ENCODE measurements around the gene DUSP14.

DUSP14 gene

DNA sequence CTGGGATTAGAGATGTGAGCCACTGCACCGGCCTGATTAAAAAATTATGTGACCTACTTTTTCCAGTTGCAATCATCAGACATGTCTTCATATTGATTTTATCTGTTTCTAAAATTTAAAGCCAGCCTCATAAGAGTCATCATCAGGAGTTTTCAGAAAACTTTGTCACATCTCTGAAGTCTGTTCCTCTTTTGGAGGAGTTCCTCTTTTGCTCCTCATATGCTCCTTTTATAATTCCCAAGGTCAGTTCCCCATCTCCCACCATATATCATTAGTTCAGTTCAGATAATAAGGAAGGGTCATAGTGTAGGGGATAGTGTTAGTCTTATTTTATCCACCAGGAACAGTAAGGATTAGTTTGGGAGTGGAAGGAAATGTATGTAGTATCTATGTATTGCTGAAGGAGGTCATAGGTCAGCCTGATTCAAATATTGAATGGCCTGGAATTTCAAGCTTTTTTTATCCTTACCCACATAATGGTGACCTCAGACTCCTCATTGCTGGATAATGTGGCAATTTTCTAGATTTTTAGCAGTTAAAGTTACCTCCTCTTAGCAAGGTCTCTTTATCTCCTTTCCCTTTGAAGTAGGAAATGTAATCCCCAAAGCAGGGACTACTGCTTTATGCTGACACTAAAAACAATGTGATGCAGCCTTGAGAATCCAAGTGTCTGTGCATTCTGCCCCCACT, 13.8 kb upstream of the DUSP14 start:
- DNase-seq (ENCODE audit: extremely low read depth, low read depth), result no peak
- TF ChIP-seq CTCF (IDR thresholded peaks at IDR 0.05; ENCODE audit: low read depth, low read length, missing control alignments), result no peak
- no peak overlapping the region for H3K4me3 ChIP-seq (replicated peaks; ENCODE audit: low read depth, low read length)

DNA sequence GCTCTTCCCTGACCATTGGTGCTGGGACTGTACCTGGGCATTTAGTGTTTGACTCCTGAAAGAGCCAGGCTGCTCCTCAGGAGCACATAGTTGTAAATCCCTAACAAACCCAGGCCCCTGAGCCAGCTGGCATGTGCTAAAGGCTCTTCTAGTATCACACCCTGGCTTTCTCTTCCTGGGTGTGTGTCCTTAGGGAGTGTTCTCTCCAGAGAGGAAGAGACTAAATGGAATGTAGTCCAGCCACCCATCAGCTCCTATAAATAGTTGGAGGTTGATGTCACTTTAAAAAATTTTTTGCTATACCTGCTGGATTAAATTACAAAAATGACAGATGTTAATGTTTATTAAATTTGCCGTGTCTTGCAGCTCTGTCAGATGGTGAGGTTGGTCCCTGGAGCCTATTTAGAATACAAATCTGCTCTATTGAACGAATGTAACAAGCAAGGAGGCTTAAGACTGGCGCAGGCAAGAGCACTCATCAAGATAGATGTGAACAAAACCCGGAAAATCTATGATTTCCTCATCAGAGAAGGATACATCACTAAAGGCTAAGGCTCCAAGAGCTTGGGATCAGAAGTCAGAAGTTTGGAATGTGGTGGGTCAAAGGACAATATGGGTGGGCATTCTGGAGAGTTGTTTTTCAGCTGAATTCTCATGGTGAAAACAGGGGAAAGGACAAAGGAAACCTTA, 13.1 kb upstream of the DUSP14 start:
- no peak overlapping the region for H3K4me3 ChIP-seq (replicated peaks; ENCODE audit: low read depth, low read length)
- no peak for TF ChIP-seq CTCF (IDR thresholded peaks at IDR 0.05; ENCODE audit: low read depth, low read length, missing control alignments)
- no peak for DNase-seq (ENCODE audit: extremely low read depth, low read depth)

- no peak for DNase-seq (ENCODE audit: extremely low read depth, low read depth)
- TF ChIP-seq CTCF (IDR thresholded peaks at IDR 0.05; ENCODE audit: low read depth, low read length, missing control alignments), result no peak
- no peak overlapping the region for H3K4me3 ChIP-seq (replicated peaks; ENCODE audit: low read depth, low read length)
These were observed 11.5 kb upstream of the DUSP14 start for GRCh38 chr17:37478187-37478586.

DNA sequence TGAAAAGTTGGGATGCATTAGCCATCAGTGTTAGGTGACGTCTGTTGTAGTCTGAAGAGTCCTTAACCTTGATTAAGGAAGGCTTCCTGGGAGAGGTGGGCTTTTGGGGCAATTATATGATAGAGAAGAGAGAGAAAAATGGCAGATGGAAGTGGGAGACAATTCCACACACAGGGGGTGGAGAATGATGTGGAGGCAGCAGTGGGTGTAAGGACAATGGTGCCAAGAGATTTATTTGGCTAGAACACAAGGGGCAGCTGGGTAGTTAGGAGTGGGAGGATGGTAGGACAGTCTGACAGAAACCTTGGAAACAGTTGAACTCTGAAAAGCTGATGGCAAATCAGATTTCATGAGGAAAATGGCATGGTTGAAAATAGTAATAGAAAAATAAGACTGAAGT, 10.7 kb upstream of the DUSP14 start:
- H3K4me3 ChIP-seq (replicated peaks; ENCODE audit: low read depth, low read length), result no peak overlapping the region
- no peak for TF ChIP-seq CTCF (IDR thresholded peaks at IDR 0.05; ENCODE audit: low read depth, low read length, missing control alignments)
- DNase-seq (ENCODE audit: extremely low read depth, low read depth), result no peak

GRCh38 chr17:37480427-37480826, 9.3 kb upstream of the DUSP14 start:
- TF ChIP-seq CTCF (IDR thresholded peaks at IDR 0.05; ENCODE audit: low read depth, low read length, missing control alignments), result no peak
- no peak overlapping the region for H3K4me3 ChIP-seq (replicated peaks; ENCODE audit: low read depth, low read length)
- no peak for DNase-seq (ENCODE audit: extremely low read depth, low read depth)

- no peak overlapping the region for H3K4me3 ChIP-seq (replicated peaks; ENCODE audit: low read depth, low read length)
- TF ChIP-seq CTCF (IDR thresholded peaks at IDR 0.05; ENCODE audit: low read depth, low read length, missing control alignments), result no peak
- no peak for DNase-seq (ENCODE audit: extremely low read depth, low read depth)
These were observed 8.6 kb upstream of the DUSP14 start for GRCh38 chr17:37481001-37481665.

All from HFF-Myc (cell line).